HUES6 (cell line): ENCODE measurements around the gene IQCE.

Experiments
- H3K27ac ChIP-seq: 2 replicates; pipeline ENCODE4 v1.7.0; 2013; ENCODE audit warnings: low read depth, mild to moderate bottlenecking, low read length, inconsistent platforms
- H3K27me3 ChIP-seq: 2 replicates; pipeline ENCODE4 v1.6.1; 2013; ENCODE audit warnings: low read length; ENCODE audit not compliant: control insufficient read depth, insufficient read depth
- H3K36me3 ChIP-seq: 2 replicates; pipeline ENCODE4 v1.6.1; 2013; ENCODE audit warnings: low read length; ENCODE audit not compliant: control insufficient read depth, insufficient read depth
- H3K4me1 ChIP-seq: 2 replicates; pipeline ENCODE4 v1.6.1; 2013; ENCODE audit warnings: low read length; ENCODE audit not compliant: control insufficient read depth, insufficient read depth
- H3K4me3 ChIP-seq: 2 replicates; pipeline ENCODE4 v1.5.1; 2013; ENCODE audit warnings: low read depth, low read length
- H3K9ac ChIP-seq: one replicate; pipeline ENCODE4 v1.6.1; 2013; ENCODE audit warnings: mild to moderate bottlenecking, low read length
- H3K9me3 ChIP-seq: 2 replicates; pipeline ENCODE4 v1.6.1; 2013; ENCODE audit warnings: low read depth, low read length; ENCODE audit not compliant: control insufficient read depth, insufficient read depth

Gene IQCE

DNA sequence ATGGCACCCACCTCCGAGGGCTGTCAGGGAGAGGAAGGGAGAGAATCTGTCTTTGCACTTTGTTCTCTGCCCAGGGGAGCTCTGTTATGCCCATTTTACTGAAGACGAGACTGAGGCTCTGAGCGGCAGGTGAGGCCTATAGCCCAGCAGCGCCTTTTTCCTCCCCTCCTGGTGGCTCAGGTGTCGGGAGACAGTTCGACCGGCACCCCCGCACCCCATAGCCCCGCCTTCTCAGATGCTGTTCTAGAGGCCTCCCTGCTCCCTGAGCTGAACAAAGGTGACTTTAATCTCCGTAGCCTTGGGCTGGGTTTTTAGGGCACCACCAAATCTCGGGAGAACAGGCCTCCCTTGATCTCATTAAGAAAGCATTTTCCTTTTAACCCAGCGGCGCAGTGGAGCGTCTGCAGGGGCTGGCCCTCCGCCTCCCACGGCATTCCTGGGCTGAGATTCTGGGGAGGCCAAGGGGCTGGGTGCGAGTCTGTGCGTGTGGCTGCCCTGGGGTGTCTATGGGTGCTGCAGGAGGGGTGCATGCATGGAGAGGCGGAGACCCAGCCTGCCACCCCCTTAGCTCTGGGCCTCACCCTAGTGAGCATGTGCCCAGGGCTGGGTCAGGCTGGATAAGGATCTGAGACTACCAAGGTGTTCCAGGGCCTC is 35.9 kb upstream of the IQCE start:
- Histone ChIP-seq H3K9ac (peak overlapping the region; percentile 63), H3K4me3 (peak overlapping the region; percentile 39), H3K27ac (peak overlapping the region; percentile 85; the same call in 1 of the 2 replicates), H3K9me3 (no peaks in the 10 kb centered on the region), H3K4me1 (peaks cover 80% of the 10 kb centered on the region), H3K27me3 (peaks cover 48% of the 10 kb centered on the region), H3K36me3 (peaks cover 16% of the 10 kb centered on the region)

DNA sequence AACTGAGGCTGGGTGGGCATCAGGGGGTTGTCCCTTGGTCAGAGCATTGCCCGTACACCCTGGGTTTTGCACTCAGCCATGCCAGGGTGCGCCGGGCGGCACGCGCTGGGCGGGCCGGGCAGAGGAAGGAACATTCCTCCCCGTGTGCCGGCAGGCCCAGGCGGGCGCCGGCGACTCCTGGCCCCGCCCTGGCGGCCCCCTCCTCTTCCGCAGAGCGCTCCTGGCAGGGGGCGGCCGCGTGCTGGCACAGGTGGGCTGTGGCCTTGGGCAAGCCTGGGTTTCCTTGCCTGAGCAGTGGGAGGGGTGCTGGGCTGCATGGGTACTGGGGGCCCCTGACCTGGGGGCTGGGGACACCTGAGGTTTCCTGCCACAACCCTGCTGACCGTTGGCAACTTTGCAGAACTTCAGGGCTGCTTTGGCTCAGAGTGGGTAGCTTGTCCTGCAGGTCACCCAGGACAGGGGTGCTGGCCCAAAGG is 35.3 kb upstream of the IQCE start:
- Histone ChIP-seq H3K27ac (peak overlapping the region; percentile 85), H3K9ac (peak overlapping the region; percentile 72), H3K4me3 (peak overlapping the region; percentile 39), H3K4me1 (peaks cover 80% of the 10 kb centered on the region), H3K9me3 (no peaks in the 10 kb centered on the region), H3K36me3 (peaks cover 17% of the 10 kb centered on the region), H3K27me3 (peaks cover 42% of the 10 kb centered on the region)

DNA sequence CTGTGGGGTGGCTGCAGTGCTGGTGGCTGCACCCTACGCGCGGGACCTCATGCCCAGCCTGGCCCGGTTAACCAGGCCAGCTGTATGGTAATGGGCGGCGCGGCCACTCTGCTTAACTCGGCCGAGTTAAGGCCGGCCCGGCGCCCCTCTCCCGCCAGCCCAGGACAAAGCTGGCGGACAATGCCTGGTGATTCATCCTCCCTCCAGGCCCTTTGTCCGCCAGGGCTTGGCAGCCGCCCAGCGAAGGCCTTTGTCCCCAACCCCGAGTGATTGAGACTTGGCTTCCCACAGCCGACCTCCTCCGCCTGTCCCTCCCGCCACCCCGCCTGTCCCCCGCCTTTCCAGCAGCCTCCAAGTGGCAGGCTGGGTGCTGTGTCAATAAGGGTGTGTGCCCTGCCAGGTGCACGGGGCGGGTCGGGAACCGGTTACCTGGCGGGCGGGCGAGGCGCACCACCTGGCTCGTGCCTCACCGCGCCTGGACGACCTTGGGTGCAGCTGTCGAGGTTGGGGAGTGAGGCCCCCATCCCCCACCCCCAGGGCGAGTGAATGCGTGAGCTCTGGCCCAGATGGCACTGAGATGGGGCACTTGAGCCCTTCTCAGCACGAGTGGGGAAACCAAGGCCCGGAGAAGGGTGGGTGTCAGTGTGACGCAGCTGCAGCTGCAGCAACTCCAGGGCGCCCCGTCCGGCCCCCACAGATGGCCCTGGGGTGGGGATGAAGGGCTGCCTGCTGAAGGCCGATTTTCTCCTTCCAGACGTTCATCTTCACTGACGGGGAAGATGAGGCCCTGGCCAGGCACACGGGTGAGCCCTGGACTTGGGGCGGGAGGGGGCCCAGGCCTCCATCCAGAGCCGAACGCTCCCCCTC is 34.6 kb upstream of the IQCE start:
- H3K27ac ChIP-seq: peak overlapping the region; percentile 85
- H3K4me1 ChIP-seq: peaks cover 82% of the 10 kb centered on the region
- H3K9ac ChIP-seq: peak overlapping the region; percentile 72
- H3K27me3 ChIP-seq: peaks cover 36% of the 10 kb centered on the region
- H3K36me3 ChIP-seq: peaks cover 20% of the 10 kb centered on the region
- H3K4me3 ChIP-seq: peak overlapping the region; percentile 39
- no peaks in the 10 kb centered on the region for H3K9me3 ChIP-seq

DNA sequence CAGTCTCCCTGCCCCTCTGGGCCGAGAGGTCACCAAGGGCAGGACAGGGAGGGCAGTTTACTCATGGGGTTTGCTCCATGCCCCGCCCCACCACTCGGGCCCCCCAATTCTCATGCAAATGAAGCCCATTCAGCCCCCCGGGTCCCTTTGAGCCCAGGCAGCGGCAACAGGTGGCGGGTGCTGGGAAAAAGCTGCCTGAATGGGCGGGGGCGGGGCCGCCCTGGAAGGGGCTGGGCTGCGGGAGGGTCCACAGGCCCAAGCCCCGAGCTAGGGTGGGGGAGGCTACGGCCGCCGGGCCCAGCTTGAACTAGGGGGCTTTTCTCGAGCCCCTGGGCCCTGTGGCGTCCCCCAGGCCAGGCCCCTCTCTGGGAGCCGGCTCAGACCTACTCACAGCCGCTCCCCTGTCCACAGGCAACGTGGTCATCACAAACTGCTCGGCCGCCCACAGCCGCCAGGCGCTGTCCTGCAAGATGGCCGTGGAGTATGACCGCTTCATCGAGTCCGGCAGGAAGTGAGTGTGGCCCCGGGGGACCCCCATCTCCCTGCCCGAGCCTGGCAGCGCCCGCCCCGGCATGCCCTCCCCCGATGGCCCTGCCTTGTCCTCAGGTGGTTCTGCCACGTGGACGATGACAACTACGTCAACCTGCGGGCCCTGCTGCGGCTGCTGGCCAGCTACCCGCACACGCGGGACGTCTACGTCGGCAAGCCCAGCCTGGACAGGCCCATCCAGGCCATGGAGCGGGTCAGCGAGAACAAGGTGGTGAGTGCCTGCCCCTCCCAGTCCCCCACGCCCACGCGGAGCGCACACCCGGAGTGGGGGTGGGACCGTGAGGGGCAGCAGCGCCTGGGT is 33.7 kb upstream of the IQCE start:
- H3K27me3 ChIP-seq: peaks cover 34% of the 10 kb centered on the region
- H3K9me3 ChIP-seq: no peaks in the 10 kb centered on the region
- H3K36me3 ChIP-seq: peaks cover 20% of the 10 kb centered on the region
- H3K4me1 ChIP-seq: peaks cover 82% of the 10 kb centered on the region
- H3K9ac ChIP-seq: peak overlapping the region; percentile 72
- H3K27ac ChIP-seq: peak overlapping the region; percentile 85
- H3K4me3 ChIP-seq: peak overlapping the region; percentile 39

DNA sequence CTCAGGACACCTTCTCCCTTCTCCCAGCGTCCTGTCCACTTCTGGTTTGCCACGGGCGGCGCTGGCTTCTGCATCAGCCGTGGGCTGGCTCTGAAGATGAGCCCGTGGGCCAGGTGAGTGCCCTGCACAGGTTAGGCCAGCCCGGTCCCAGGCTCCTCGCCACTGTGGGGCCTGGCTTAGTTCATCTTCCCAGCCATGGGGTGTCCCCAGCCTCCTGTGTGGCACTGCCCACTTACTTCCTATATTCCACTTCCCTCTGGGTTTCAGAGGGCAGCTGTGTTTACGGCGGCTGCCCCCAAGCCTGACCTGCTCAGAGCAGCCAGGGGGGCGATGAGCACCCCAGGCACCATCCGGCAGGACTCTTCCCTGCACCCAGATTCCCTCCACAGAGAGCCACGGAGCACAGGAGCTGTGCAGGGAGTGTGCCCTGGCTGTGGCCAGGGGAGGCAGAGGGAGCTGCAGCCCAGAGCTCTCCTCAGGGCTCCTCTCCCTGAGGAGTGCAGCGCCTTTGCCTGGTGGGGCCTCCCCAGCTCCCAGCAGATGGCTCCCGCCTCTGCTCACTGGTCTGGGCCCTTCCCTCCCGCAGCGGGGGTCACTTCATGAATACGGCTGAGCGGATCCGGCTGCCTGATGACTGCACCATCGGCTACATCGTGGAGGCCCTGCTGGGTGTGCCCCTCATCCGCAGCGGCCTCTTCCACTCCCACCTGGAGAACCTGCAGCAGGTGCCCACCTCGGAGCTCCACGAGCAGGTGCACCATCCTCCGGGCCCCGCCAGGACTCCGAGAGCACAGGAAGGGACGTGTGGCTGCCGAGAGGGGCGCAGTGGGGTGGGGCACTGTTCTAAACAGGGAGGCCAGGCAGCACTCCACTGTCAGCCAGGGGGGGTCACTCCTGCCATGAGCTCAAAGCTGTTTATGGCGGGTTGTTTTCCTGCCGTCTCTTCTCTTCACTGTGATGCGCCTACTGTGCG is 32.8 kb upstream of the IQCE start:
- H3K27ac ChIP-seq: no peak overlapping the region
- no peaks in the 10 kb centered on the region for H3K9me3 ChIP-seq
- H3K4me1 ChIP-seq: peaks cover 82% of the 10 kb centered on the region
- H3K9ac ChIP-seq: peak overlapping the region; percentile 47
- H3K4me3 ChIP-seq: no peak overlapping the region
- peaks cover 20% of the 10 kb centered on the region for H3K36me3 ChIP-seq
- H3K27me3 ChIP-seq: peaks cover 25% of the 10 kb centered on the region

DNA sequence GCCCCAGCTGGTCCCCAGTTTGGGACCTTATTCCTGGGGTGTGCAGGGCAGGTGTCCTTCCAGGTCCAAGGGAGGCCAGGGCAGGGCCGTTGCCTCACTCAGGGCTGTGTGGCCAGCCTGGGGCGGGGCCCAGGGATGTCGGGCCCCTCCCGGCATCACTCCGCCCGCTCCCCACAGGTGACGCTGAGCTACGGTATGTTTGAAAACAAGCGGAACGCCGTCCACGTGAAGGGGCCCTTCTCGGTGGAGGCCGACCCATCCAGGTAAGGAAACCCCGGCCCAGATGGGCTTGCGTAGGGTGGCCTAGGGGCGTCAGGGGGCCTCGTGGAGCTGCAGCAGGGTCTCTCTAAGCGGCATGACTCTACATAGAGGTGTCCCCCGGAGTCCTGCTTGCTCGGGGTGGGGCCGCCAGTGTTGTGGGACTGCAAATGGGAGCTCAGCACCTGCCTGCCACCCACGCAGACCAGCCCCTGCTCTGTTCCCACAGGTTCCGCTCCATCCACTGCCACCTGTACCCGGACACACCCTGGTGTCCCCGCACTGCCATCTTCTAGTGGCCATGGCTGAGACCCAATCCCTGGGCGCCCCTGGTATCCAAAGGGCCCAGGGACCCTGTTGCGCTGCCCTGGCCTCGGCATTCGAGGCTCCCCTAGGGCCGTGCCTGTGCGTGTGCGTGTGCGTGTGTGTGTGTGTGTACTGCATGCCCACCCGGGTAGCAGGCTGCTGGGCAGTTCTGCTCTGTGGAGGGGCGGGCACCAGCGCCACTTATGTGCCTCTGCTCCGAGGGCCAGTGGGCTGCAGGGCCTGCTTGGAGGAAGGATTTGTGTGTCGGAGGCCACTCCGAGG is 31.9 kb upstream of the IQCE start:
- Histone ChIP-seq H3K27ac (no peak overlapping the region), H3K27me3 (peaks cover 16% of the 10 kb centered on the region), H3K4me3 (no peak overlapping the region), H3K36me3 (peaks cover 20% of the 10 kb centered on the region), H3K9ac (no peak overlapping the region), H3K4me1 (peaks cover 78% of the 10 kb centered on the region), H3K9me3 (no peaks in the 10 kb centered on the region)

DNA sequence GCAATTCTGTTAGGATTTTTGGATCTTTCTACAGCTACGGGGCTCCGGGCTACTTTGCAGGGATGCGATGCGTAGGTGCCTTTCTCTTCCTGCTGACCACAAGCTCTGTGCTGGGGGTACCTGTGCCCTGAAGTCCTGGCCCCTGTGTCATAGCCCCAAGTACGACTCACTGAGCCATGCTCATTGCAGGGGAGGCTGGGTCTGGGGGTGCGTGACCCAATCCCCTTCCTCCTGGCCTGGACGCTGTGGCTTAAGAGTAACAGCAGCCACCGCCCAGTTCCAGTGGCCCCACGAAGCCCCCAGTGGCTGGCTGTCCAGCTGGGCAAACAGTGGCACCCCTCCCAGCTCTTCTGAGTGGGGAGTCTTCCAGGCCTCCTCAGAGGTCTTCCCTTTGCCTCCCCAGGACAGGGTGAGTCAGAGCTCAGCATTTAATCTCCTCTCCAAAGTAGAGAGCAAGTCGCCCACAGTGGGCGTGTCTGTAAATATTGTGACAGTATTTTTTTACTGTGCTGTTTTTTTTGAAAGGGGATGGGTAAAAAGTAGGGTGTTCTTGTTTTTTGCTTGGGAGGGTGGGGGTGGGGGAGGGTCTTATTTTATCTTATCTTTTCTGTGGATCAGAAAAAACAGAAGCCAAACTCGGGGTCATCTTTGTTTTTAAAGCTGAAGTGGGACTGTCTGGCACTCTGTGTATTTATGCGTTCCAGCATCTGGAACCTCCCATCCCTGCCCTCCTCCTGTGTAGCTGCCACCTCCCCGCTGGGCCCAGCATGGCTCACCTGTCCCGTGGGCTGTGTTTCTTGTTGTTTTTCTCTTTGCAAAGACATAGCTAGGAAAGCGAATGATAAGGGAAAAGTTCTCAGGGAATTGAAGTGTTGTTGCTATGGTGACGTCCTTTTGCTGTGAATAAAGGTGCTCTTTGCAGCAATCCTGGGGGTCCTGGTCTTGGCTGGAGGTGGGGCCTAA is 31.0 kb upstream of the IQCE start:
- Histone ChIP-seq H3K9ac (no peak overlapping the region), H3K36me3 (peaks cover 20% of the 10 kb centered on the region), H3K27me3 (peaks cover 9% of the 10 kb centered on the region; the same call in 1 of the 2 replicates), H3K27ac (0 out of 2 replicates have a peak overlapping the region, but pooled peaks have one; percentile 5), H3K4me3 (no peak overlapping the region), H3K4me1 (peaks cover 70% of the 10 kb centered on the region), H3K9me3 (no peaks in the 10 kb centered on the region)

DNA sequence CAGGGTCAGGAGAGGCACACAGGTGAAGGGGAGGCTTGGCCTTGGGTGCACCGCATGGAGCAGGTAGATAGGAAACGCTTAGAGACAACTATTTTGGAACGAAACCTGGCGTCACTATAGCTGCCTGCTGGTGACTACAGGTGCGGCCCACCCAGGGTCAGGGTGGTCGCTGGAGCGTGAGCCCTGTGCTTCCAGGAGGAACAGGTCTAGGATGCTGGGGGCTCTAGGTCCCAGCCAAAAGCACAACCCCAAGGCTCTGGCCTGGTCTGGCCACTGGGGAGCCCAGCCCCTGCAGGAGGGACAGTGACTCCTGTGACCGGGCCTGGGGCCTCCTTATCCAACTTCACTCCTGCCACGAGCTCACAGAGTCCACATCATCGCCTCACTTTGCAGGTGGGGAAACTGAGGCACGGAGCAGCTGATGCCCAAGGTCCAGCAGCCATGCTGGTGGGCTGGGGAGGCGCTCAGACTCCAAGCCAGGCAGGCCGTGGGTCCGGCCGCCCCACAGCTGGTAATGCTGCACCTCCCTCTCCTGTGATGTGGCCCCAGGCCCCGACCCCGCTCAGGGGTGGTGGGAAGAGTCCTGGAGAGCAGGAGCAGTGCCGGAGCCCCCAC is 30.2 kb upstream of the IQCE start:
- Histone ChIP-seq H3K27ac (0 out of 2 replicates have a peak overlapping the region, but pooled peaks have one; percentile 5), H3K9me3 (no peaks in the 10 kb centered on the region), H3K4me1 (peaks cover 62% of the 10 kb centered on the region), H3K4me3 (no peak overlapping the region), H3K27me3 (peaks cover 2% of the 10 kb centered on the region; the same call in 1 of the 2 replicates), H3K36me3 (peaks cover 20% of the 10 kb centered on the region), H3K9ac (no peak overlapping the region)
